Gastroesophageal sphincter (tissue), 4 donors: ENCODE data around the gene DPEP2. TPM values are rescaled to one million over a fixed set of nuclear protein-coding genes. Genes with fewer than 3 reads are reported as not detected.
"Not testable (repeated sequence)": the region's sequence is repeated elsewhere in the genome, so short reads cannot be mapped to it uniquely, and the experiment has no call there.

Experiments
- ATAC-seq: fragments of 150-250 bp; one replicate; pipeline ENCODE4 v1.9.1; 2016; ENCODE audit warnings: mild to moderate bottlenecking, moderate library complexity
- H3K27ac ChIP-seq, 4 donors: fragments of 200-600 bp; sonication (generic) in 3 of 4; 1 replicate in 3 of 4; 2 replicates in 1 of 4; pipeline ENCODE4 v1.5.1; 2016 to 2019
- H3K27me3 ChIP-seq: fragments of 200-600 bp; sonication (generic); one replicate; pipeline ENCODE4 v1.5.1; 2019
- H3K36me3 ChIP-seq, 2 donors: fragments of 200-600 bp; sonication (generic); one replicate each; pipeline ENCODE4 v1.5.1; 2019; ENCODE audit warnings: control low read depth in 1 of 2
- H3K4me1 ChIP-seq, 3 donors: fragments of 200-600 bp; sonication (generic); 1 replicate in 2 of 3; 2 replicates in 1 of 3; pipeline ENCODE4 v1.5.1; 2016 to 2019; ENCODE audit warnings: control low read depth in 2 of 3
- H3K4me3 ChIP-seq, 2 donors: fragments of 200-600 bp; sonication (generic); one replicate each; pipeline ENCODE4 v1.5.1; 2019; ENCODE audit warnings: mild to moderate bottlenecking in 1 of 2, moderate library complexity in 1 of 2
- H3K9me3 ChIP-seq, 3 donors: fragments of 200-600 bp; sonication (generic); one replicate each; pipeline ENCODE4 v1.5.1; 2017 to 2019; ENCODE audit warnings: control low read depth in 2 of 3
- CTCF ChIP-seq, 4 experiments: fragments of 200-600 bp in 2 of 4; fragments of 450-650 bp in 2 of 4; sonication (generic) in 1 of 4; IDR thresholded peaks; one replicate each; pipeline ENCODE4 v1.5.1; 2017 to 2019; ENCODE audit warnings: antibody characterized with exemption in 4 of 4, mild to moderate bottlenecking in 2 of 4, moderate library complexity in 2 of 4
- EP300 ChIP-seq: sonication (generic); formaldehyde crosslinking; IDR thresholded peaks from one replicate; pipeline ENCODE4 v1.6.1; 2017; ENCODE audit warnings: antibody characterized with exemption, mild to moderate bottlenecking
- POLR2A ChIP-seq, 2 donors: fragments of 450-650 bp; IDR thresholded peaks; one replicate each; pipeline ENCODE4 v1.6.1; 2017; ENCODE audit warnings: antibody characterized with exemption in 2 of 2, mild to moderate bottlenecking in 2 of 2, moderate library complexity in 1 of 2
- POLR2AphosphoS5 ChIP-seq: sonication (generic); formaldehyde crosslinking; IDR thresholded peaks from one replicate; pipeline ENCODE4 v1.6.1; 2017; ENCODE audit warnings: antibody characterized with exemption
- WGBS, 2 donors: methylation state at CpG; one replicate each; pipeline ENCODE4 v1.1.5; 2018; ENCODE audit warnings: low coverage in 1 of 2; 5-methylcytosine and 5-hydroxymethylcytosine counted together
- total RNA-seq, 4 donors: library from RNA; depleted of rRNA; stranded (reverse); fragments of >200 nt; gene quantifications; one replicate each; pipeline ENCODE4 v1.1.0, GENCODE V29; 2016

DPEP2 gene
- total RNA-seq, 4 donors from 2014 or later: 1.0 to 3.0 (median 1.8) TPM

- WGBS, 2 donors: 29 to 48% methylated on average over 2 to 3 of the region's 3 CpGs
- H3K4me3 ChIP-seq: no peak overlapping the region
- no peaks in the 10 kb centered on the region for H3K36me3 ChIP-seq
- no peak for TF ChIP-seq POLR2A (IDR thresholded peaks at IDR 0.05)
- TF ChIP-seq CTCF (IDR thresholded peaks at IDR 0.05): no peak
- TF ChIP-seq EP300: no peak
- TF ChIP-seq POLR2AphosphoS5: no peak
- ATAC-seq: no peak
- peaks cover 0 to 7% (median 0%) of the 10 kb centered on the region in 3 donors for H3K4me1 ChIP-seq
- no peaks in the 10 kb centered on the region for H3K9me3 ChIP-seq
- peak overlapping the region in 2 of 4 donors; percentile 8 to 47 for H3K27ac ChIP-seq
- H3K27me3 ChIP-seq: no peaks in the 10 kb centered on the region
Observed at GRCh38 chr16:68000450-68000849, 1.2 kb upstream of the DPEP2 start.

GRCh38 chr16:67999985-68000384, 701 bp upstream of the DPEP2 start:
- Histone ChIP-seq H3K4me3 (no peak overlapping the region), H3K27ac (peak overlapping the region in 3 of 4 donors; percentile 8 to 47 (median 14))
- ATAC-seq: no peak

GRCh38 chr16:67998231-67998778, 979 bp downstream of the DPEP2 start:
- 100% methylated on average over 6 of the region's 36 CpGs; no CpG with 5 or more reads in 1 of the 2 donors for WGBS, 2 donors
- H3K9me3 ChIP-seq, H3K4me3 ChIP-seq, H3K27ac ChIP-seq, H3K27me3 ChIP-seq, H3K36me3 ChIP-seq, ATAC-seq: not testable (repeated sequence)
- peaks cover 0 to 15% (median 6%) of the 10 kb centered on the region in 3 donors for H3K4me1 ChIP-seq

More at GRCh38 chr16:67999985-68000384, 701 bp upstream of the DPEP2 start:
- Histone ChIP-seq H3K36me3 (no peaks in the 10 kb centered on the region), H3K4me1 (peaks cover 0 to 7% (median 0%) of the 10 kb centered on the region in 3 donors), H3K9me3 (no peaks in the 10 kb centered on the region), H3K27me3 (no peaks in the 10 kb centered on the region)
- TF ChIP-seq POLR2AphosphoS5: no peak
- no peak for TF ChIP-seq EP300
- no peak for TF ChIP-seq POLR2A (IDR thresholded peaks at IDR 0.05)
- no peak for TF ChIP-seq CTCF (IDR thresholded peaks at IDR 0.05)
- 35 to 40% methylated on average over 1 to 2 of the region's 2 CpGs for WGBS, 2 donors

GRCh38 chr16:67996666-67997065, 2.6 kb downstream of the DPEP2 start:
- 89 to 93% methylated on average over 4 of the region's 5 CpGs for WGBS, 2 donors
- H3K9me3 ChIP-seq: no peaks in the 10 kb centered on the region
- no peaks in the 10 kb centered on the region for H3K36me3 ChIP-seq
- no peak overlapping the region for H3K27ac ChIP-seq
- H3K4me3 ChIP-seq: no peak overlapping the region
- H3K4me1 ChIP-seq: peaks cover 0 to 25% (median 10%) of the 10 kb centered on the region in 3 donors
- TF ChIP-seq CTCF (IDR thresholded peaks at IDR 0.05) (no peak), EP300 (no peak), POLR2A (IDR thresholded peaks at IDR 0.05) (no peak), POLR2AphosphoS5 (no peak)
- no peak for ATAC-seq
- H3K27me3 ChIP-seq: no peaks in the 10 kb centered on the region

- Histone ChIP-seq H3K27ac (no peak overlapping the region), H3K4me1 (peaks cover 0 to 25% (median 10%) of the 10 kb centered on the region in 3 donors), H3K4me3 (no peak overlapping the region), H3K27me3 (no peaks in the 10 kb centered on the region), H3K36me3 (no peaks in the 10 kb centered on the region), H3K9me3 (no peaks in the 10 kb centered on the region)
- 81% methylated on average over 5 of the region's 5 CpGs; no CpG with 5 or more reads in 1 of the 2 donors for WGBS, 2 donors
- ATAC-seq: no peak
- TF ChIP-seq EP300 (no peak), CTCF (IDR thresholded peaks at IDR 0.05) (no peak), POLR2A (IDR thresholded peaks at IDR 0.05) (no peak), POLR2AphosphoS5 (no peak)
Observed at GRCh38 chr16:67995423-67995822, 3.9 kb downstream of the DPEP2 start.

GRCh38 chr16:67994040-67994408, 5.3 kb downstream of the DPEP2 start:
- not testable (repeated sequence) for H3K4me3 ChIP-seq, H3K27me3 ChIP-seq, ATAC-seq, H3K9me3 ChIP-seq, H3K36me3 ChIP-seq
- Histone ChIP-seq H3K4me1 (peaks cover 0 to 17% (median 10%) of the 10 kb centered on the region in 3 donors), H3K27ac (peak overlapping the region in 2 of 4 donors; percentile 53 to 78)
- 51% methylated on average over 2 of the region's 6 CpGs; no CpG with 5 or more reads in 1 of the 2 donors for WGBS, 2 donors
